HCT116 (cell line): ENCODE data around the gene CYP21A2.
"Not testable (repeated sequence)": the region's sequence is repeated elsewhere in the genome, so short reads cannot be mapped to it uniquely, and the experiment has no call there.

ENCODE experiments used
- EGR1 ChIP-seq: IDR thresholded peaks from 2 replicates; pipeline ENCODE4 v1.6.1; 2012; ENCODE audit warnings: low read depth
- EZH2 ChIP-seq: fragments of 200-600 bp; sonication (generic); IDR thresholded peaks from 2 replicates; pipeline ENCODE4 v1.6.1; 2017; ENCODE audit warnings: antibody characterized with exemption, mixed run types
- EZH2phosphoT487 ChIP-seq: fragments of 200-600 bp; IDR thresholded peaks from 2 replicates; pipeline ENCODE4 v1.6.1; 2018; ENCODE audit warnings: antibody characterized with exemption, borderline replicate concordance
- FOSL1 ChIP-seq: IDR thresholded peaks from 2 replicates; pipeline ENCODE4 v1.6.1; 2012; ENCODE audit warnings: low read depth
- JUND ChIP-seq: IDR thresholded peaks from 2 replicates; pipeline ENCODE4 v1.6.1; 2012
- POLR2A ChIP-seq: IDR thresholded peaks from 2 replicates; pipeline ENCODE4 v1.7.0; 2011; ENCODE audit warnings: borderline replicate concordance; ENCODE audit not compliant: insufficient read depth, insufficient read length; ENCODE audit errors: extremely low read depth
- POLR2AphosphoS5 ChIP-seq: IDR thresholded peaks from 2 replicates; pipeline ENCODE4 v1.6.1; 2011; ENCODE audit warnings: mild to moderate bottlenecking, low read depth, low read length, moderate library complexity
- RAD21 ChIP-seq: IDR thresholded peaks from 2 replicates; pipeline ENCODE4 v1.6.1; 2012; ENCODE audit warnings: low read depth, mild to moderate bottlenecking
- TCF7L2 ChIP-seq: IDR thresholded peaks from 2 replicates; pipeline ENCODE4 v1.7.0; 2011; ENCODE audit warnings: borderline replicate concordance, inconsistent platforms; ENCODE audit not compliant: insufficient read depth, insufficient read length; ENCODE audit errors: extremely low read depth
- TF ChIP-seq, protein P1 (sequence below), 3 experiments: fragments of 200-600 bp in 1 of 3; sonication (generic) in 1 of 3; IDR thresholded peaks in 2 of 3; conservative IDR thresholded peaks in 1 of 3; 2 replicates each; pipeline ENCODE4 v1.5.1; 2012 to 2017; ENCODE audit warnings: low read depth in 2 of 3, low read length in 2 of 3, antibody characterized with exemption in 1 of 3, borderline replicate concordance in 1 of 3, control low read depth in 1 of 3, mild to moderate bottlenecking in 1 of 3, mixed read lengths in 1 of 3, mixed run types in 1 of 3, moderate library complexity in 1 of 3; ENCODE audit not compliant: insufficient read depth in 1 of 3
- TF ChIP-seq, protein P2 (sequence below): IDR thresholded peaks from 2 replicates; pipeline ENCODE4 v1.6.1; 2012

DNA sequence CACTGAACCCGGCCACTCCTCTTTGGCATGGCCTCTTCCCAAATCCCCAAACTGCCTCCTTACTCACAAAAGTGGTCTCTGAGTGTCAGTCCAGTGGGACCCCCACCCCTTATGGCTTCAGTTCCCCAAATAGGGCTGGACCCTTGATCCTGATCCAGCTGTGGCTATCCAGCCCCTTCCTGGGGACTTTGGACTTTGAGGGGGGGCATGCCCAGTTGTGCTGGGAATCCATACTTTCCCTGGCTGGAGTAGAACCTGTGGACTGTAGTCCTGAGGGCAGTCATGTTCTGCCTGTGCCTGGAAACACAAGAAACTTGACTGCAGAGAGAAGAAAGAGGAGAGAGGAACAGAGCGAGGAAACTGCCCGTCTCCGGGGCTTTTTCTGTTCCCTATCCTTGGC lies 33.8 kb upstream of the CYP21A2 start:
- TF ChIP-seq, protein P1, sequence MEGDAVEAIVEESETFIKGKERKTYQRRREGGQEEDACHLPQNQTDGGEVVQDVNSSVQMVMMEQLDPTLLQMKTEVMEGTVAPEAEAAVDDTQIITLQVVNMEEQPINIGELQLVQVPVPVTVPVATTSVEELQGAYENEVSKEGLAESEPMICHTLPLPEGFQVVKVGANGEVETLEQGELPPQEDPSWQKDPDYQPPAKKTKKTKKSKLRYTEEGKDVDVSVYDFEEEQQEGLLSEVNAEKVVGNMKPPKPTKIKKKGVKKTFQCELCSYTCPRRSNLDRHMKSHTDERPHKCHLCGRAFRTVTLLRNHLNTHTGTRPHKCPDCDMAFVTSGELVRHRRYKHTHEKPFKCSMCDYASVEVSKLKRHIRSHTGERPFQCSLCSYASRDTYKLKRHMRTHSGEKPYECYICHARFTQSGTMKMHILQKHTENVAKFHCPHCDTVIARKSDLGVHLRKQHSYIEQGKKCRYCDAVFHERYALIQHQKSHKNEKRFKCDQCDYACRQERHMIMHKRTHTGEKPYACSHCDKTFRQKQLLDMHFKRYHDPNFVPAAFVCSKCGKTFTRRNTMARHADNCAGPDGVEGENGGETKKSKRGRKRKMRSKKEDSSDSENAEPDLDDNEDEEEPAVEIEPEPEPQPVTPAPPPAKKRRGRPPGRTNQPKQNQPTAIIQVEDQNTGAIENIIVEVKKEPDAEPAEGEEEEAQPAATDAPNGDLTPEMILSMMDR (IDR thresholded peaks at IDR 0.05 in 2 of 3, conservative IDR thresholded peaks at IDR 0.05 in 1 of 3; ENCODE audit: borderline replicate concordance in 1 of 3, insufficient read depth in 1 of 3, low read depth in 2 of 3, low read length in 2 of 3), result not testable (repeated sequence)
- TF ChIP-seq, protein P2, sequence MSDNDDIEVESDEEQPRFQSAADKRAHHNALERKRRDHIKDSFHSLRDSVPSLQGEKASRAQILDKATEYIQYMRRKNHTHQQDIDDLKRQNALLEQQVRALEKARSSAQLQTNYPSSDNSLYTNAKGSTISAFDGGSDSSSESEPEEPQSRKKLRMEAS, result not testable (repeated sequence)
- not testable (repeated sequence) for TF ChIP-seq POLR2AphosphoS5, JUND, EGR1, EZH2phosphoT487, FOSL1, POLR2A, RAD21, EZH2, TCF7L2
